Peyer's patch (tissue), 4 donors: ENCODE results near the gene PODN. TPM values are rescaled to one million over a fixed set of nuclear protein-coding genes. Genes with fewer than 3 reads are reported as not detected.

Experiments used
- DNase-seq, 3 donors: peaks; one replicate each; pipeline ENCODE4 v3.0.0-alpha.2; 2017 to 2019
- H3K27ac ChIP-seq, 4 donors: fragments of 200-600 bp; sonication (generic); one replicate each; pipeline ENCODE4 v1.5.1; 2016 to 2019
- H3K27me3 ChIP-seq, 2 donors: fragments of 200-600 bp; sonication (generic); one replicate each; pipeline ENCODE4 v1.5.1; 2019
- H3K36me3 ChIP-seq, 3 donors: fragments of 200-600 bp; sonication (generic); one replicate each; pipeline ENCODE4 v1.5.1; 2016 to 2019
- H3K4me1 ChIP-seq, 4 donors: fragments of 200-600 bp; sonication (generic); one replicate each; pipeline ENCODE4 v1.5.1; 2016 to 2019
- H3K4me3 ChIP-seq, 4 donors: fragments of 200-600 bp; sonication (generic); 1 replicate in 3 of 4; 2 replicates in 1 of 4; pipeline ENCODE4 v1.5.1; 2016 to 2019; ENCODE audit warnings: mild to moderate bottlenecking in 1 of 4
- H3K9me3 ChIP-seq, 4 donors: fragments of 200-600 bp; sonication (generic); one replicate each; pipeline ENCODE4 v1.5.1; 2016 to 2019; ENCODE audit warnings: mild to moderate bottlenecking in 1 of 4
- CTCF ChIP-seq, 6 experiments: fragments of 450-650 bp in 4 of 6; fragments of 200-600 bp in 2 of 6; sonication (generic) in 1 of 6; IDR thresholded peaks; one replicate each; pipeline ENCODE4 v1.5.1; 2017 to 2019; ENCODE audit warnings: antibody characterized with exemption in 6 of 6, mild to moderate bottlenecking in 3 of 6, moderate library complexity in 1 of 6
- POLR2A ChIP-seq, 2 donors: fragments of 450-650 bp; IDR thresholded peaks; one replicate each; pipeline ENCODE4 v1.5.1; 2017; ENCODE audit warnings: antibody characterized with exemption in 2 of 2, mild to moderate bottlenecking in 2 of 2, moderate library complexity in 2 of 2
- total RNA-seq, 4 donors: library from RNA; depleted of rRNA; stranded (reverse); fragments of >200 nt; gene quantifications; one replicate each; pipeline ENCODE4 v1.1.0, GENCODE V29; 2016

PODN gene
- total RNA-seq, 4 donors from 2014 or later: 7.0 to 32.2 (median 17.0) TPM

GRCh38 chr1:53088616-53089300, 26.7 kb downstream of the PODN start:
- H3K27me3 ChIP-seq: no peaks in the 10 kb centered on the region
- TF ChIP-seq CTCF (IDR thresholded peaks at IDR 0.05) (no peak), POLR2A (IDR thresholded peaks at IDR 0.05) (no peak)
- no peak for DNase-seq
- no peak overlapping the region for H3K4me3 ChIP-seq
- peaks cover 0 to 21% (median 0%) of the 10 kb centered on the region in 4 donors for H3K4me1 ChIP-seq
- H3K36me3 ChIP-seq: no peaks in the 10 kb centered on the region
- H3K27ac ChIP-seq: no peak overlapping the region
- no peaks in the 10 kb centered on the region for H3K9me3 ChIP-seq

- no peaks in the 10 kb centered on the region for H3K27me3 ChIP-seq
- no peaks in the 10 kb centered on the region for H3K36me3 ChIP-seq
- TF ChIP-seq CTCF (IDR thresholded peaks at IDR 0.05): no peak
- TF ChIP-seq POLR2A (IDR thresholded peaks at IDR 0.05): no peak
- no peaks in the 10 kb centered on the region for H3K9me3 ChIP-seq
- no peak overlapping the region for H3K4me3 ChIP-seq
- peak overlapping the region in 3 of 4 donors; percentile 32 to 67 (median 40) for H3K27ac ChIP-seq
- peaks cover 0 to 21% (median 0%) of the 10 kb centered on the region in 4 donors for H3K4me1 ChIP-seq
- peak in 2 of 3 donors; percentile 81 to 85 for DNase-seq
Observed at GRCh38 chr1:53089478-53090226, 27.6 kb downstream of the PODN start.

GRCh38 chr1:53090227-53091147, 28.5 kb downstream of the PODN start:
- H3K27me3 ChIP-seq: no peaks in the 10 kb centered on the region

DNA sequence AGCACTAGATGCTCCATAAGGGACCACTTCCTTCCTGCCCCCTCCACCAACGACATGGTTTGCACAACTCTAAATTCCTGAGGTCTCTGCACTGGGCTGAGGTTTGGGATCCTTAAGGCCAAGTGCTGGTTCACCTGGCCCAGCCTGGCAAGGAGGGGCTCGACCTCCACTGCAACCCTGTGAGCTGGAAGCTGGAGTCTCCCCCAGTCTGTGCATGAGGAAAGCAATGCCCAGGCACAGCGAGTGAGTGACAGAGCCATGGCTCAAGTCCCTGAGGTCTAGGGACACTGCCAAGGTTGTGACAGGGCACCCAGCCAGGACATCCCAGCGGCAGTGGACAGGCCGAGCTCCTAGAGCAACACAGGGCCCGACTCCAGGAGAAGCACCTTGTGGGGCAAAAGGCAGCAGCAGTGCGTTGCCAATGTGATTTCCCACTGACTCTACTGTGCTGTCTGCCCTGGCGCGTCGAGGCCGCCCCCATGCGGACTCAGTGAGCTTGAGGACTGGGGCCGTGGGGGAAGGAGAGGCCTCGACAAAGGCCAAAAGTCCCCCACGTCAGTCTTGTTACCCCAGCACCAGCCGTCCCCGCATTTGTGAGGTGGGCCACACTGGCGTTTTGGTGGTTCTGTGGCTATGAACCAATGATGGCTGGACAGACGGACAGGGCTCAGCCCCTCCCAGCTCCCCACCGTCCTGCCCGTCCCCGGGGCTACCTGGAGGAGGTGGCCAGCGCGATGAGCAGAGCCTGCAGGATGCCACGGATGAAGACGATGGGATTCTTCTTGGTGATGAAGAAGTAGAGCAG, 30.0 kb downstream of the PODN start:
- TF ChIP-seq CTCF (IDR thresholded peaks at IDR 0.05) (no peak), POLR2A (IDR thresholded peaks at IDR 0.05) (no peak)
- H3K36me3 ChIP-seq: no peaks in the 10 kb centered on the region
- no peak overlapping the region for H3K4me3 ChIP-seq
- H3K27me3 ChIP-seq: no peaks in the 10 kb centered on the region
- no peak for DNase-seq
- H3K9me3 ChIP-seq: no peaks in the 10 kb centered on the region
- H3K27ac ChIP-seq: no peak overlapping the region
- H3K4me1 ChIP-seq: peaks cover 0 to 21% (median 0%) of the 10 kb centered on the region in 4 donors

More at GRCh38 chr1:53090227-53091147, 28.5 kb downstream of the PODN start:
- peak overlapping the region in 2 of 4 donors; percentile 1 to 11 for H3K4me3 ChIP-seq
- TF ChIP-seq POLR2A (IDR thresholded peaks at IDR 0.05) (no peak), CTCF (IDR thresholded peaks at IDR 0.05) (no peak)
- no peaks in the 10 kb centered on the region for H3K9me3 ChIP-seq
- H3K27ac ChIP-seq: peak overlapping the region in 3 of 4 donors; percentile 32 to 67 (median 40)
- no peaks in the 10 kb centered on the region for H3K36me3 ChIP-seq
- peaks cover 0 to 21% (median 0%) of the 10 kb centered on the region in 4 donors for H3K4me1 ChIP-seq
- DNase-seq: peak in 1 of 3 donors; percentile 72
